ENCODE data around the gene AVPI1.
A peak's percentile ranks its signal among the peaks of the same experiment; 100 is the strongest.
"Not testable (repeated sequence)": the region's sequence is repeated elsewhere in the genome, so short reads cannot be mapped to it uniquely, and the experiment has no call there.

AVPI1 gene

DNA sequence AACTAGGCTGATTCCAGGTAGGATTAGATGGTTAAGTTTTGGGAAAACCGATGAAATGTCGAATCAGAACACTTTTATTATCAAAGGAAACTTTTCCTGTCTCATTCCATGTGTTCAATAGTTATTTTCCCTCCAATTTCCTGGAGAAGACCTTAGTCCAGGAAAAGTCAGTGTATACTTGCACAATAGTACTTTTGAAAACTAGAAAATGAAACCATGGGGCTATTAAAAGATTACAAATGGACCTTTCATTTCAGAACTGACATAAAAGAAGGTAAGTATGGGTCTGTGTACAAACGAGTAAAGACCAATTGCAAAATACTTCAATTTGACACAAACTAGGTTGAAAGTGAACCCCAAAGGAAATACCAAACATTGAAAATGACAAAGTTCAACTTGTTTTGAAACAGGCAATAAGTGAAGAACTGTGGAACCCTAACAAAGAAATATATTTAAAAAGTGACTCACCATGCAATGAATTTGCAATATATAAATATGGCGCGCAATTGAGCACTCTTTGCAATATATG, 2.1 kb downstream of the AVPI1 start:
- no peak overlapping the region for H3K4me3 ChIP-seq (ENCODE audit: low read depth, low read length)

DNA sequence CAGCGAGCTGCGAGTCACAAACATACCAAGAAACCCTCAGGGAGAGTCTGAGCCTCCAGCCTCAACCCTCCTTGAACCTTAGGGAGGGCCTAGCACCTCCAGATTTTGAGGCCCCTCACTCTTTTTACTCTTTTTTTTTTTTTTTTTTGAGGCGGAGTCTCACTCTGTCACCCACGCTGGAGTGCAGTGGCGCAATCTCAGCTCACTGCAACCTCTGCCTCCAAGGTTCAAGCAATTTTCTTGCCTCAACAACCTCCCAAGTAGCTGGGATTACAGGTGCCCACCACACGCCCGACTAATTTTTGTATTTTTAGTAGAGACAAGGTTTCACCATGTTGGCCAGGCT, 2.7 kb downstream of the AVPI1 start:
- not testable (repeated sequence) for DNase-seq (ENCODE audit: low read depth); H3K4me3 ChIP-seq (ENCODE audit: low read depth, low read length)

More for the DNA sequence above, 2.1 kb downstream of the AVPI1 start:
- TF ChIP-seq POLR2A (IDR thresholded peaks at IDR 0.05; ENCODE audit: extremely low read depth, insufficient read length): no peak
- no peak for TF ChIP-seq MYC (IDR thresholded peaks at IDR 0.05; ENCODE audit: low read depth, low read length)
- no peak for TF ChIP-seq MAX (IDR thresholded peaks at IDR 0.05; ENCODE audit: low read depth, low read length)
- TF ChIP-seq CTCF (IDR thresholded peaks at IDR 0.05; ENCODE audit: low read depth, low read length): no peak
- no peak for DNase-seq (ENCODE audit: low read depth)

- H3K4me3 ChIP-seq (ENCODE audit: low read depth, low read length): no peak overlapping the region
- TF ChIP-seq CTCF (IDR thresholded peaks at IDR 0.05; ENCODE audit: low read depth, low read length) (no peak), MYC (IDR thresholded peaks at IDR 0.05; ENCODE audit: low read depth, low read length) (no peak), POLR2A (IDR thresholded peaks at IDR 0.05; ENCODE audit: extremely low read depth, insufficient read length) (no peak), MAX (IDR thresholded peaks at IDR 0.05; ENCODE audit: low read depth, low read length) (no peak)
- DNase-seq (ENCODE audit: low read depth): peak; percentile 58
These were observed 3.3 kb downstream of the AVPI1 start for GRCh38 chr10:97683556-97684367.

GRCh38 chr10:97682042-97682441, 5.0 kb downstream of the AVPI1 start:
- DNase-seq (ENCODE audit: low read depth): no peak
- no peak for TF ChIP-seq MYC (IDR thresholded peaks at IDR 0.05; ENCODE audit: low read depth, low read length)
- no peak for TF ChIP-seq MAX (IDR thresholded peaks at IDR 0.05; ENCODE audit: low read depth, low read length)
- no peak for TF ChIP-seq POLR2A (IDR thresholded peaks at IDR 0.05; ENCODE audit: extremely low read depth, insufficient read length)
- TF ChIP-seq CTCF (IDR thresholded peaks at IDR 0.05; ENCODE audit: low read depth, low read length): no peak
- no peak overlapping the region for H3K4me3 ChIP-seq (ENCODE audit: low read depth, low read length)

GRCh38 chr10:97679594-97679993, 7.4 kb downstream of the AVPI1 start:
- no peak for TF ChIP-seq POLR2A (IDR thresholded peaks at IDR 0.05; ENCODE audit: extremely low read depth, insufficient read length)
- no peak for TF ChIP-seq CTCF (IDR thresholded peaks at IDR 0.05; ENCODE audit: low read depth, low read length)
- TF ChIP-seq MYC (IDR thresholded peaks at IDR 0.05; ENCODE audit: low read depth, low read length): no peak
- TF ChIP-seq MAX (IDR thresholded peaks at IDR 0.05; ENCODE audit: low read depth, low read length): no peak
- no peak overlapping the region for H3K4me3 ChIP-seq (ENCODE audit: low read depth, low read length)
- DNase-seq (ENCODE audit: low read depth): no peak

GRCh38 chr10:97676770-97677581, 10.1 kb downstream of the AVPI1 start:
- no peak for TF ChIP-seq POLR2A (IDR thresholded peaks at IDR 0.05; ENCODE audit: extremely low read depth, insufficient read length)
- TF ChIP-seq CTCF (IDR thresholded peaks at IDR 0.05; ENCODE audit: low read depth, low read length): peak; percentile 88
- peak; percentile 74 for DNase-seq (ENCODE audit: low read depth)
- no peak overlapping the region for H3K4me3 ChIP-seq (ENCODE audit: low read depth, low read length)
